22Rv1 (cell line): ENCODE results near the gene LRBA.
A peak's percentile ranks its signal among the peaks of the same experiment; 100 is the strongest.

Experiments
- ZFX ChIP-seq: fragments of 450-650 bp; IDR thresholded peaks from 2 replicates; pipeline ENCODE4 v1.6.1; 2017; ENCODE audit warnings: antibody characterized with exemption, borderline replicate concordance
- TF ChIP-seq, protein P1 (sequence below): fragments of 450-650 bp; IDR thresholded peaks from 2 replicates; pipeline ENCODE4 v1.5.1; 2017; ENCODE audit warnings: mild to moderate bottlenecking

DNA sequence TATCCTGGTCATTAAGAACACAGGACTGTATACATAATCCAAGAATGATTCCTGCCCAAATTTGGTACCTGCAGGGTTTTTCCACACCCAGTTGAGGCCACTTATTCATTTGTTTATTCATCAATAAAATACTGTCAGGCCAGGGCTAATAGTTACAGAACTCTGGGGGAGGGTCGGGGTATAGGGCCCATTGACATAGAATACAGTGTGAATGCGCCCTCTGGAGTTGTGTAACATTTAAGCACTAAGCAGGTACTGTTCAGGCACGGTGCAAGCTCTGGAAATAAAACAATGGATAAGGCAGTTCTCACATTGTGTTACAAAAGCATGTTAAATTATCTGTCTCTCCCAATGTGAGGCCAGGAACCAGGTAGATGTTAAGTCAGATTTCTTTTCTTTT, 30.8 kb upstream of the LRBA start:
- TF ChIP-seq, protein P1, sequence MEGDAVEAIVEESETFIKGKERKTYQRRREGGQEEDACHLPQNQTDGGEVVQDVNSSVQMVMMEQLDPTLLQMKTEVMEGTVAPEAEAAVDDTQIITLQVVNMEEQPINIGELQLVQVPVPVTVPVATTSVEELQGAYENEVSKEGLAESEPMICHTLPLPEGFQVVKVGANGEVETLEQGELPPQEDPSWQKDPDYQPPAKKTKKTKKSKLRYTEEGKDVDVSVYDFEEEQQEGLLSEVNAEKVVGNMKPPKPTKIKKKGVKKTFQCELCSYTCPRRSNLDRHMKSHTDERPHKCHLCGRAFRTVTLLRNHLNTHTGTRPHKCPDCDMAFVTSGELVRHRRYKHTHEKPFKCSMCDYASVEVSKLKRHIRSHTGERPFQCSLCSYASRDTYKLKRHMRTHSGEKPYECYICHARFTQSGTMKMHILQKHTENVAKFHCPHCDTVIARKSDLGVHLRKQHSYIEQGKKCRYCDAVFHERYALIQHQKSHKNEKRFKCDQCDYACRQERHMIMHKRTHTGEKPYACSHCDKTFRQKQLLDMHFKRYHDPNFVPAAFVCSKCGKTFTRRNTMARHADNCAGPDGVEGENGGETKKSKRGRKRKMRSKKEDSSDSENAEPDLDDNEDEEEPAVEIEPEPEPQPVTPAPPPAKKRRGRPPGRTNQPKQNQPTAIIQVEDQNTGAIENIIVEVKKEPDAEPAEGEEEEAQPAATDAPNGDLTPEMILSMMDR: peak; percentile 66
- TF ChIP-seq ZFX: no peak
